Measurements from ENCODE around the gene SSH3. TPM values are rescaled to one million over a fixed set of nuclear protein-coding genes. Genes with fewer than 3 reads are reported as not detected.

Gene SSH3
- total RNA-seq, 1 experiment from 2014 or later = 3.8 TPM

GRCh38 chr11:67277231-67277961 is 25.9 kb upstream of the SSH3 start:
- in situ Hi-C loops (cut with HindIII; ENCODE audit: low pct_unique_long_range_greater_than_20kb, low sequenced_read_pairs) = no loop called here

GRCh38 chr11:67278135-67278938 is 25.0 kb upstream of the SSH3 start:
- DNase-seq (ENCODE audit: low read depth, low spot score) = no peak
- in situ Hi-C loops (cut with HindIII; ENCODE audit: low pct_unique_long_range_greater_than_20kb, low sequenced_read_pairs) = no loop called here

More at GRCh38 chr11:67277231-67277961, 25.9 kb upstream of the SSH3 start:
- DNase-seq (ENCODE audit: low read depth, low spot score) = peak; percentile 54

GRCh38 chr11:67278939-67279588 is 24.3 kb upstream of the SSH3 start:
- DNase-seq (ENCODE audit: low read depth, low spot score) = no peak
- in situ Hi-C loops (cut with HindIII; ENCODE audit: low pct_unique_long_range_greater_than_20kb, low sequenced_read_pairs) = no loop called here

- in situ Hi-C loops (cut with HindIII; ENCODE audit: low pct_unique_long_range_greater_than_20kb, low sequenced_read_pairs) = no loop called here
- no peak for DNase-seq (ENCODE audit: low read depth, low spot score)
Observed at GRCh38 chr11:67279589-67280340, 23.6 kb upstream of the SSH3 start.

GRCh38 chr11:67280341-67280787 is 23.0 kb upstream of the SSH3 start:
- no peak for DNase-seq (ENCODE audit: low read depth, low spot score)
- in situ Hi-C loops (cut with HindIII; ENCODE audit: low pct_unique_long_range_greater_than_20kb, low sequenced_read_pairs) = no loop called here

GRCh38 chr11:67280788-67281551 is 22.4 kb upstream of the SSH3 start:
- in situ Hi-C loops (cut with HindIII; ENCODE audit: low pct_unique_long_range_greater_than_20kb, low sequenced_read_pairs) = no loop called here
- DNase-seq (ENCODE audit: low read depth, low spot score) = no peak

GRCh38 chr11:67281552-67282150 is 21.7 kb upstream of the SSH3 start:
- no peak for DNase-seq (ENCODE audit: low read depth, low spot score)
- in situ Hi-C loops (cut with HindIII; ENCODE audit: low pct_unique_long_range_greater_than_20kb, low sequenced_read_pairs) = no loop called here

GRCh38 chr11:67282155-67282875 is 21.0 kb upstream of the SSH3 start:
- no peak for DNase-seq (ENCODE audit: low read depth, low spot score)
- in situ Hi-C loops (cut with HindIII; ENCODE audit: low pct_unique_long_range_greater_than_20kb, low sequenced_read_pairs) = no loop called here

- DNase-seq (ENCODE audit: low read depth, low spot score) = no peak
- in situ Hi-C loops (cut with HindIII; ENCODE audit: low pct_unique_long_range_greater_than_20kb, low sequenced_read_pairs) = no loop called here
Observed at GRCh38 chr11:67282876-67283371, 20.4 kb upstream of the SSH3 start.

- in situ Hi-C loops (cut with HindIII; ENCODE audit: low pct_unique_long_range_greater_than_20kb, low sequenced_read_pairs) = no loop called here
Observed at GRCh38 chr11:67283481-67283963, 19.8 kb upstream of the SSH3 start.

GRCh38 chr11:67284811-67285540 is 18.4 kb upstream of the SSH3 start:
- in situ Hi-C loops (cut with HindIII; ENCODE audit: low pct_unique_long_range_greater_than_20kb, low sequenced_read_pairs) = no loop called here
- no peak for DNase-seq (ENCODE audit: low read depth, low spot score)

More at GRCh38 chr11:67283481-67283963, 19.8 kb upstream of the SSH3 start:
- no peak for DNase-seq (ENCODE audit: low read depth, low spot score)

GRCh38 chr11:67285541-67286498 is 17.5 kb upstream of the SSH3 start:
- no peak for DNase-seq (ENCODE audit: low read depth, low spot score)
- in situ Hi-C loops (cut with HindIII; ENCODE audit: low pct_unique_long_range_greater_than_20kb, low sequenced_read_pairs) = no loop called here

GRCh38 chr11:67286621-67287333 is 16.6 kb upstream of the SSH3 start:
- in situ Hi-C loops (cut with HindIII; ENCODE audit: low pct_unique_long_range_greater_than_20kb, low sequenced_read_pairs) = no loop called here

More at GRCh38 chr11:67286621-67287333, 16.6 kb upstream of the SSH3 start:
- DNase-seq (ENCODE audit: low read depth, low spot score) = no peak
